Stimulated activated CD8-positive, alpha-beta memory T cell treated with anti-CD3 and anti-CD28 coated beads, Interleukin-7, amount 100 ng/mL, for 24 hours (primary cell): ENCODE measurements around the gene ARL2.

Experiments
- DNase-seq: peaks from one replicate; pipeline ENCODE4 v3.0.0-alpha.2; 2020; ENCODE audit warnings: low read depth

The ARL2 gene

DNA sequence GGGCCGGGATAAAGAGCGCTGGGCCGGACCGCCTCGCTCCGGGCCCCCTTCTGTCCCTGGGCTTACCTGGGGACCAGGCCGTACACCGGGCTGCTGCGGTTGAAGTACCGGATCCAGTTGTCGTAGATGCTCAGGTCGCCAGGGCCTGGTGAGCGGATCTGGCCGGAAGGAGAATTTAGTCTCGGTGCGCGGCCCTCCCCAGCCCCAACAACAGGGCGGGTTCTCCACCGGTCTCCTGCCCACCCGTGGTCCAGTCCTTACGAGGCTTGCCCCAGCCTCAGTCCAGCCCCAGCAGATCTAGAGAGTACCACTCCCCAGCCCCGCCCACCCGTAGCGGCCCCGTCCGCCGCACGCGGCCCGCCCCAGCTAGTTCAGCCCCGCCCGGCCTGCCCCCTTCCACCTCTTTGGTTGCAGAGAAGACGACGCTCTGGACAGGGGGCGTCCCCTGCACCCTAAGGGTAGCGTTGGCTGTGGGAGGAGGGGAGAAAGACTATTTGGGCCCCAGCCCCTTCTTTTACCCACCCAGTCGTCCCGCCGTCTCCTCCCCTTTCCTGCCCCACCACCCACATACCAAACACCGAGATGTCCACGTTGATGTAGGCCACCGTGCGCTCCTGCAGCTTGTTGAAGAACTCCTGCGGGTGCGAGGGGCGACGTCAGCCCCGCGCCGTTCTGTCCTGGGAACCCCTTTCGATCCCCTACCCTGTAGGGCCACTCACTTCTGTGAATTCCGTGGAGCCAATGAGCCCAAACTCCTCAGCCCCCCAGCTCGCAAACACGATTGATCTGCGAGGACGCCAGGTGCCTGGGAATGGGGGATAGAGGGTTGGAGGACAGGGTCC, 33.8 kb downstream of the ARL2 start:
- DNase-seq, result no peak

DNA sequence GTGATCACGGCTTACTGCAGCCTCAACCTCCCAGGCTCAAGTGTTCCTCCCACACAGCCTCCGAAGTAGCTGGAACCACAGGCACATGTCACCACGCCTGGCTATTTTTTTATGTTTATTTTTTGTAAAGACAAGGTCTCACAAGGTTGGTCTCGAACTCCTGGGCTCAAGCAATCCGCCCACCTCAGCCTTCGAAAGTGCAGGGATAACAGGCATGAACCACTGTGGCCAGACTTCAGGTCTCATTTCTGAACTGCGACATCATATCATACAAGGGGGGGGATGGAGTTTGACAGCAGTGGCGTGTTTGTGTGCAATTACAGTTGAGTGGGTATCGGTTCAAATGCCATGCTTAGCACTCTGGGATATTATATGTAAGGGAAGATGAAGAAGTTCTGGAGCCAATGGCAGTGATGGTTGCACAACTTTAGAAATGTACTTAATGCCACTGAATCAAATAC, 37.5 kb downstream of the ARL2 start:
- no peak for DNase-seq

DNA sequence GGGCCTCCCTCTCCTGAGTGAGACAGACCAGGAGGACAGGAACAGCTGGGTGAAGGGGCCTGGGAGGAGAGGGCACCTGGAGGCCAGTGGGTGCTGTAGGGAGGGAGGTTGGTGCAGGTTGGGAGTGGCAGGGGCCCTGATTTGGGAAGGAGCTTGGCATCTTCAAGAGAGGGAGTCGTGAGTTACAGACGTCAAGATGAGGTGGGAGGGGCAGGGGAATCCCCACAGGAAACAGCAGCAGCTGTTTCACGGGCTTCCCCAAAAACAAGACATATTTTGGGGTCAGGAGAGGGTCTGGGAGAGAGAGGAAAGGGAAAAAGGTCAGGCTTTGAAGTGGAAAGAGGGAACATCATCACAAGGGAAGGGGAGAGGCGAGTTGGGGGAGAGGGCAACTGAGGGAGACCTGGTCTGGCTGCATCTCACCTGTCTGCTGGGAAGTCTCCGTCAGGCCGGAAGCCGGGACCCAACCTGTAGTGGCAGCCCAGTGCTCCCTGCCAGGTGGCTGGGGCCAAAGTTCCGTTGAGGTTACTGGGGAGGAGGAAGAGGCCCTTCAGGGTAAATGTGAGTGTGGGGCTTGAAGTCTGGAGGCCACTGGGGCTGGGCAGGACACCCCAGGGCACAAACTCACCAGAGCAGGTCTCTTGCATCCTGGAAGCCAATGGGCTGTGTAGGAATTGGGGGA, 40.0 kb downstream of the ARL2 start:
- no peak for DNase-seq

DNA sequence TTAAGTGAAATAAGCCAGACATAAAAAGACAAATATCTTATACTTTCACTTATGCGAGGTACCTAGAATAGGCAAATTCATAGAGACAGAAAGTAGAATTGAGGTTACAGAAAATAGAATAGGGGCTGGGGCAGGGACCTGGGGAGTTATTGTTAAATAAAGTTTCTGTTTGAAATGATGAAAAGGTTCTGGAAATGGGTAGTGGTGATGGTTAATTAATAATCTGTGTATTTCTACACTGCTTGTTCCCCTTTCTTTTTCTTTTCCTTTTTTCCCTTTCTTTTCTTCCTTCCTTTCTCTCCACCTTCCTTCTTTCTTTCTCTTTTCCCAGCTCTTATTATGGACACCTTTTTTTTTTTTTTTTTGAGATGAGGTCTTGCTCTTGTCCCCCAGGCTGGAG, 41.6 kb downstream of the ARL2 start:
- DNase-seq, result no peak

DNA sequence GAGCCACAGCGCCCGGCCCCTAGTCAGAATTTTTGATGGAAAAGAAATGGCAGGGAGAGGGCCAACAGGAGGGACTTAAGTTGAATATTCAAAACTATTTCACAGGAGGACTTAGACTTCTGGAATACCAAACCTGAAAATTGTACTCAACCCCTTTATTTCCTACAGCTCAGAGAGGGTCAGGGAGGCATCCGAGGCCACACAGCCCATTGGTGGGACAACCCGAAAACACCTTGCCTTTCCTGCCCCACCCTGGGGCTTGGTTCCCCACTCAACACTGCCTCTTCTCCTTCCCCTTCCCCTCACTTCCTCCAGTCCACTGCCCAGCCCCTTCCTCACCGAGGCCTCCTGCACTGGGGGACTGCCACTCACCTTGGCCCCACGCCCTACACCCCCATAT, 43.0 kb downstream of the ARL2 start:
- DNase-seq, result no peak

DNA sequence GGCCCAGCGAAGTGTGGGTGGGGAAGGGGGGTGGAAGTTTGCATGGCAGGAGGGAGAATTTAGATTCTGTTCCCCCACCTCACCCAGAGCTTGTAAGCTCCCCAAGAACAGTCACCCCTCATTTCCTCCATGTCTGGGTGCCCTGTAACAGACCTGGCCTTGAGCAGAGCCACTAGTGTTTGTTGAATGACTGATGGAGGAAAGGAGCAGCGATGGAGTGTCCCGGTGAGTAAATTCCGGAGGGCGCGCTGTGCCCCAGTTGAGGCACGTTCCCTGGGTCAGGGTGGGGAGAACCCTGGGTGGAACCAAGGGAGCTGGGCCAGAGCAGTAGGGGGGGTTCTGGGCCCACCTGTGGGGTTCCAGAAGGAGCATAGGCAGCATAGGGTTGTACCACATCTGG, 43.6 kb downstream of the ARL2 start:
- DNase-seq, result no peak

DNA sequence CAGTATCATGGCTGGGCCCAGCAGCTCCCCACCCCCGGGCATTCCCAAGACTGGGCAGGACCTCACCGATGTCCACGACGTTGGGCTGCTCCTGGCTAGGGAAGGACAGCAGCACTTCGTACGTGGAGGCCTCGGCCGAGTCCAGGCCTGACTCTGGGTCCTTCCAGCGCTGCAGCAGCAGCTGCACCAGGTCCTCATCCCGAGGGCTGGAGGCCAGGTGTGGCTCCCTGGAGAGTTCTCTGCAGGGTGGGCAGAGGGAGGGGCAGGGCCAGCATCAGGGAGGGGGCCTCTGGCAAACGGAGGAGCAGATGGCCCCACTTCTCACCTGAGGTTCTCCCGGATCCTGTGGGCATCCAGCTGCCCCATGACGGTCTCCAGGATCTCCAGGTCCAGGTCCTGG, 44.1 kb downstream of the ARL2 start:
- no peak for DNase-seq

DNA sequence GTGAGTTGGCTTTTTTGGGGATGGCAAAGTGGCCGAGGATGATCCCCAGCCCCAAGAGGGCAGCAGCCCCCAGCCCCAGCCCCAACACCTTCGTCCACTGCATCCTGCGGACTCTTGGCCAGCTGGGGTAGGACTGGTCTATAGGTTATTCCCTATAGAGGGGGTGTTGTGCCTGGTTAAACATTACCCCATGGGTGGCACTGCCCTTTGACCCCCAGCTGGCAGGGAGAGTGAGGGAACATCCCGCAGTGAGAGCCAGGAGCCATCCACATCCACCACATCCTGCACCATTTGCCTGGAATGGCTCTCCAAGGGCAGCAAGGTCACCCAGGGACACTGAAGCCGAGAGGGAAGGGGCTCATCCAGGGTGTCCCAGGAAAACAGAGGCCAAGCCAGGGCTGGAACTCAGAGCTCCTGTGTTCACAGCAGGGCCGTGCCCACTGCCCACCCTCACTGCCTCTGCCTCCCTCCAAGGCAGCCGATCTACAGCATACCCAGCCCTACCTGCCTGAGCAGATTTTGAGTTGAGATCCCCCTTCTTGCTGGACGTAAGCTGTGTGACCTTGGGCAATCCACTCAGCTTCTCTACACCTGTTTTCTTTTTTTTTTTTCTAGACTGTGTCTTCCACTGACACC, 44.6 kb downstream of the ARL2 start, which contains the start of gene NAALADL1:
Gene NAALADL1, minus strand, starts transcription at position 135 of the 636 bp plus-strand sequence. Its CDS starts 32 bp downstream, at position 103.
- no peak for DNase-seq

DNA sequence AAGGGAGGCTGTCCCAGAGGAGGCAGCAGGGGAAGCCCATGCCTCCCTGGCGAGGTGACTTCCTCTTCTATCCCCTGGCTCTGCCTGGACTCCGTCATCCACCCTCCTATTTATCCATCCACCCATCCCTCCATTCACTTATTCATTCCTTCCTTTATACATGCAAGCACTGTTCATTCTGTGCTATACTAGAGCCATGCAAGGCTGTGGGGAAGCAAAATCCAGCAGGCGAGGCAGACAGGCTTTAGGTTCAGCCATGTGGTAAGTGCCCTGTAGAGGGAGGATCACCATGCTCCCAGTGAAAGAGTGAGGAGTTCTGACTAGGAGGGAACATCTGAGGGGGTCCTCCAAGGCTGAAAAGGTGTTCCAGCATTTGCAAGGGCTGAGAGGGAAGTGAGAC, 45.6 kb downstream of the ARL2 start:
- no peak for DNase-seq

DNA sequence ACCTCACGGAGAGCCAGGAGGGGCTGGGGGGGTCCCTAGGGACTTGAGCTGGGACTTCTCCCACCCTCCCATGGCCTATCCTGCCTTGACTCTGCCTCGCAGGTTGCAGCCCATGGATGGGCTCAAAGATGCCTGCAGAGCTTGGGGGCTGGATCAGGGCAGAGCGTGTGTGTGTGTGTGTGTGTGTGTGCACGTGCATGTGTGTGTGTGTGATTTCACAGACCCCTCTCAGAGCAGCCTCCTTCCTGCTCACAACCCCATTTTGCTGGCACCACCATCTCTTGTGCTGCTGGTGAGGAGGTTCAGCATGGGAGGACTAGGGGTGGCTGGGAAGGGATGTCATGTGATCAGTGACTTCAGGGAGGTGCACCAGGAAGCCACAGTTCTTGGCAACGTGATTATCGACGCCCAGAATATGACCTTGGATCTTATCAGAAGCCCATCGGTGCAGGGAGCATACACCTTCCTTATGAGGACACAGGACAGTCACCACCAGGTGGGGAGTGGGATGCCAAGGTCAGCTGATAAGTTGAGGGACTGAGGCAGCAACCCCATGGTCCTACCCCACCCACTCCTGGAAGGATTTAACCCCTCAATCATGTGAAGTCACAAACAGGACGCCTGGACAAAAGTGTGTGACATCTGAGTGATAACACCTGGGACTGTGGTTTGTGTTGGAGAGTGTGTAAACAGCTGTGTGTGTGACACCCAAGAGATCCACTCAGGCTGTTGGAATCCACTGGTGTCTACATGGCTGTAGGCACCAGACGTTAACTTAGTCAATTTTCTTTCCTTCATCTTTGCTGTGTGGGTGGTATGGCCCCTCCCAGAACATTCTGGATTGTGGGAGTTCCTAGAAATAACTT, 46.2 kb downstream of the ARL2 start:
- DNase-seq, result no peak

DNA sequence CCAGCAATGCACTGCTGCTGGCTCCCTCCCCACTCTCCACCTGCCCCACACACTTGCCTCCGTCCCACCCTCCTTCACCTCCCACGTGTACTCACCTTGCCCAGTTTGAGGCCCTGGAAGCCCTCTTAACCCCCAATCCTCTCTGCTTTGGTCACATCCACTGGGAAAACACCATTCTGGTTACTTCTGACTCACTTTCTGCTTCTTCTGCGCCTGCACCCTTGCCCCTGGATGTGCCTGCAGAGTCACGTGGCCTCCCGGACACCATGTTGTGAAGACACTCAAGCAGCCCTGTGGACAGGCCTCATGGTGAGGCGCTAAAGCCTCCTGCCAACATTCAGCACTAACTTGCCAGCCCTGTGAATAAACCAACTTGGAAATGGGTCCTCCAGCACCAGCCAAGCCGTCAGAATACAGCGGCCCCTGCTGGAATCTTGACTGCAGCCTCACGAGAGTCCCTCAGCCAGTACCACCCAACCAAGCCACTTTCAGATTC, 47.0 kb downstream of the ARL2 start:
- DNase-seq, result no peak

DNA sequence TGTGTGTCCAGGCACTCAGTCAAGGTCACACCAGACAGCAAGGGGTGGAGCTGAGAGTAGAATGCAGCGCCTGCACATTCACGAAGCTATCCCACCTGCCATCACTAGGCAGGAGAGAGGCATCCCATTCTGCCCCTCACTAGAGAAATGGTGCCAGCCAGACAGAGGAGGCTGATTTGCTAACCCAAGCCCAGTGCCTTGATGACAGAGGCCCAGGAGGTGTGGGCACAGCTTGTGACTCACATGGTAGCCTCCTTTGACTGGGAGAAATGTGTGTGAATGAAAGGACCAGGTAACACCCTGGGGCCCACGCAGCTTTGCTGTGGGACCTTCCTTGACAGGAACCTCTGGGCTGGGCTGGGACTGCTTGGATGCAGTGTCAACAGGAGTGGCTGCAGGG, 49.6 kb downstream of the ARL2 start:
- DNase-seq, result no peak

DNA sequence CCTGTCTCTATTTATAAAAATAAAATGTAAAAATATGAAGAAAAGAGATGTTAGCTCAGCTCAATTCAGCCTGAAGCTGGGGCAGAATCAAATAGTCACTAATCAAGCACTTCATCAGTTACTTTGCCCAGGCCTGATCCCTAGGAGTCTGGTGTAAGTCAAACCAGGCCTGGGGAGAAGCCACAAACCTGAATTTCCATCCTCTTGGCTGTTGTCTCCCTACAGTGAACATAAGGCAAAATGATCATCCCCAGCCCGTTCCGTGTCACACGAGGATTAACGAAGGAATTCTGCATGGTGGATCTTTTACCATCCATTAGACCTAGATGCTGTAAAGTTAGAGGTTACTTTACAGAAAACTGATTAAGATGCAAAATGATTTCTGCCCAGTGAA, 50.9 kb downstream of the ARL2 start:
- DNase-seq, result no peak

DNA sequence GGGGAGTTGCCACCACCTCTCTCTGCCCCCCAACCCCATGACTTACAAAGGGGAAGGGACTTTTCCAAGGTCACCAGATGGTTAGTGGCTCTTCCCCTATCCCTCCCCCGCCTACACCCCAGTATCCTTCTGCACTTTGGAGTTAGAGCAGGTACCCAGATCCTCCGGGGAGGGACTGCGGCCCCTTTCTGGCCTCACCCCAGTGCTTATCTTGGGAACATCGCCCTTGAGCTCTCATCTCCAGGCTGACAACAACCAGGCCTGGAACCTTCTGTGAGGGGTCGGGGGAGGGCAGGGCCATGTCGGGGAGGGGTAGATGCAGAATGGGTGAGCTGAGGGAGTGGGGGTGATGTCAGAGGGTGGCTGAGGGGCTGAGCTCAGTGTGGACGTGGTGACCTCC, 51.9 kb downstream of the ARL2 start:
- DNase-seq, result no peak

DNA sequence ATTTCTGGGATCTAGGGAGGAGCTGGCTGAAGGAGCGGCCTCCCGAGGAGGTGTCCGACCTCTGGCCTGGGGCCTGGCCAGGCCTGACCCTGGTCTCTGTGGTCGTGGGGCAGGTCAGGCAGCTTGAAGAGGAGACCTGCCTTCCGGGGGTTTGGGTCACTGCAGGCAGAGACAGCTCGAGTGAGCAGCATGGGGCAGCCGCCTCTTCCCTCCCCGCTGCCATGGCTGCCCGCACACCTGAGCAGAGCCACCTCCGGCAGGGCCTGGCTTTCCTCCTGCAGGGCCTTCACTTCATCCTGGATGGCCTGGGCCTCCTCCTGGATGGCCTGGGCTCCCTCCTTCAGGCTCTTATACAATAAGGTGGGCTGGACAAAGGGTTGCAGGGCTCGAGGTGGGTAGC, 52.4 kb downstream of the ARL2 start:
- no peak for DNase-seq

DNA sequence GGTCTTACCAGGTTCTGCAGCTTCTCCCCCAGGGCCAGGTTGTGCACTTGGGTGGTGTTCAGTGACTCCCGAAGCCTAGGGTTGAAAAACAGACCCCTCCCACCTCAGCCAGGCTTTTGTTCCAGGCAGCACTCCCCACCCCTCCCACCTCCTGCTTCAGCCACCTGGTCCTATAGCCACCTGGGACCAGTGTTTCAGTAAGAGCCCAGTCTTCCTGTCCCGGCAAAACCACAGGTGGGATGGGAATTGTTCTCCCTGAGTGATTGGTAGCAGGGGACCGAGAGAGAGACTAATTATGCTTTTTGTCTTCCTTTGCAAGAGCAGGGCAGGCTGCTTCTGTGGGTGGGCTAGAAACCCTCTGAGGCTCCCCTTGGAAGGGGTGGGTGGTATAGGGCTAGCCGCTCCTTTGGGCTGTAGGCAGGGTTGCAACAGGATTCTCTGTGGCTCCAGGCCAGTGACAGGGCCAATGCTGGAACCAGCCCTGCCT, 52.9 kb downstream of the ARL2 start:
- DNase-seq, result no peak

DNA sequence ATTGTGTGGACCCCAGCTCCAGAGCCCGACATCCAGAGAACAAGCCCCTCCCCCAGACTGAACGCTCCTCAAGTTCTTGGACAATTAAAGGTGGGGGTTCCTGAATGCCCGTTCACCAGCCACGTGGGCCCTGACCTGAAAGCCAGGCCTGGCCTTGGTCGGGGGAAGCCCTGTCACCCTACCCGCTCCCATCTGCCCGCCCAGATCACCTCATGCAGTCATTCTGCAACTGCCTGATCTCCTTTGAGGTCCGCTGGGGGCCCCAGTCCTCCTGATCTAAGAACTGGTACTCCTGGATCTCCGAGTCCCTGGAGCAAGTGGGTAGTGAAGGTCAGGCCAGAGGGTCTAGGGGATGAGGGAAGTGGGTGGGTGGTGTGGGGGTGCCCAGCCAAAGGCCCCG, 53.5 kb downstream of the ARL2 start:
- DNase-seq, result no peak

DNA sequence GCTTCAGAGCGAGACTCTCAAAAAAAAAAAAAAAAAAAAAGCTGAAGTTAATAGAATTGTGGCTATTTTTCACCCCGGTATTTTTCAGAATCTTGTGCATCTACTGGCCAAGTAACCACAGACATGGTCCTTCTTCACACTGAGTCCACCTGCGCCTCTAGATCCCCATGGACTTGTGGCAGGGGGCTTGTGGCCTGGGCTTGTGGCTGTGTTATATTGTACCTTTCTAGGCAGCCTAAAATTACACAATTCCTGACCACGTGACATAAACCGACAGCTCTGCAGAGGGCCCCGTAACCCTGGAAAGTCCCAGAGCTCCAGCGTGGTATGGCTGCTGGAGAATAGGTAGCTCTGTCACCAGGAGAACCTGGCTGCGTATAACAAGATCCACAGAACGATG, 55.3 kb downstream of the ARL2 start:
- DNase-seq, result no peak
